NK-92 (cell line): ENCODE results near the gene CNKSR1.

Source experiments
- DNase-seq: peaks from one replicate; lab custom pipeline; 2025; ENCODE audit not compliant: unreplicated experiment; lab: John Stamatoyannopoulos, UW

Gene CNKSR1

GRCh38 chr1:26184086-26184485, 6.8 kb downstream of the CNKSR1 start:
- DNase-seq = no peak

- DNase-seq = no peak
Measured at GRCh38 chr1:26184883-26185282, 7.6 kb downstream of the CNKSR1 start.

- no peak for DNase-seq
Measured at GRCh38 chr1:26187882-26188281, 10.6 kb downstream of the CNKSR1 start.

- no peak for DNase-seq
Measured at GRCh38 chr1:26188477-26188876, 11.2 kb downstream of the CNKSR1 start.

GRCh38 chr1:26189331-26189730, 12.0 kb downstream of the CNKSR1 start:
- DNase-seq = no peak

- DNase-seq = no peak
Measured at GRCh38 chr1:26189751-26190275, 12.5 kb downstream of the CNKSR1 start.

GRCh38 chr1:26190373-26190987, 13.2 kb downstream of the CNKSR1 start, which contains the start of gene CATSPER4:
Gene CATSPER4, plus strand, starts transcription at chr1:26190602. Its CDS starts 26 bp downstream, at chr1:26190628.
- DNase-seq = no peak

- no peak for DNase-seq
Measured at GRCh38 chr1:26191739-26192138, 14.4 kb downstream of the CNKSR1 start.

- DNase-seq = no peak
Measured at GRCh38 chr1:26195805-26196204, 18.5 kb downstream of the CNKSR1 start.

- DNase-seq = no peak
Measured at GRCh38 chr1:26197301-26197700, 20.0 kb downstream of the CNKSR1 start.

- DNase-seq = no peak
Measured at GRCh38 chr1:26197813-26198212, 20.5 kb downstream of the CNKSR1 start.

GRCh38 chr1:26200413-26200812, 23.1 kb downstream of the CNKSR1 start:
- no peak for DNase-seq

- no peak for DNase-seq
Measured at GRCh38 chr1:26203642-26204318, 26.5 kb downstream of the CNKSR1 start.

GRCh38 chr1:26210147-26210870, 33.0 kb downstream of the CNKSR1 start:
- DNase-seq = no peak

GRCh38 chr1:26212726-26213125, 35.4 kb downstream of the CNKSR1 start:
- no peak for DNase-seq

- DNase-seq = no peak
Measured at GRCh38 chr1:26213335-26213905, 36.1 kb downstream of the CNKSR1 start.

GRCh38 chr1:26215246-26215645, 38.0 kb downstream of the CNKSR1 start:
- no peak for DNase-seq

- DNase-seq = no peak
Measured at GRCh38 chr1:26218906-26219494, 41.7 kb downstream of the CNKSR1 start.

- DNase-seq = no peak
Measured at GRCh38 chr1:26220199-26220912, 43.1 kb downstream of the CNKSR1 start.

GRCh38 chr1:26221094-26221493, 43.8 kb downstream of the CNKSR1 start:
- DNase-seq = no peak
